Neural cell (in vitro differentiated cells): ENCODE measurements around the gene FGB. TPM values are rescaled to one million over a fixed set of nuclear protein-coding genes. Genes with fewer than 3 reads are reported as not detected.

ENCODE experiments used
- H2AFZ ChIP-seq: fragments of 200-600, 300-800 bp; sonication (generic), shearing (Covaris generic); 2 replicates; pipeline ENCODE4 v1.6.0; 2014; ENCODE audit warnings: low read depth, mild to moderate bottlenecking, antibody characterized with exemption, low read length, moderate library complexity
- H3F3A ChIP-seq: fragments of 200-600 bp; shearing (Covaris generic); 2 replicates; pipeline ENCODE4 v1.6.1; 2016; ENCODE audit warnings: mild to moderate bottlenecking, moderate library complexity, mixed read lengths, antibody characterized with exemption, low read length; ENCODE audit not compliant: insufficient read depth, poor library complexity, severe bottlenecking
- H3K27ac ChIP-seq: fragments of 200-600, 300-800 bp; sonication (generic), shearing (Covaris generic); 2 replicates; pipeline ENCODE4 v1.5.1; 2014; ENCODE audit warnings: mild to moderate bottlenecking, low read length, moderate library complexity
- H3K27me3 ChIP-seq: fragments of 300-800, 200-600 bp; sonication (generic), shearing (Covaris generic); 2 replicates; pipeline ENCODE4 v1.6.0; 2014; ENCODE audit warnings: mild to moderate bottlenecking, low read depth, low read length, moderate library complexity; ENCODE audit not compliant: insufficient read depth
- H3K36me3 ChIP-seq: fragments of 300-800, 200-600 bp; sonication (generic), shearing (Covaris generic); 2 replicates; pipeline ENCODE4 v1.5.1; 2014; ENCODE audit warnings: mild to moderate bottlenecking, antibody characterized with exemption, low read length, moderate library complexity; ENCODE audit not compliant: insufficient read depth
- H3K4me2 ChIP-seq: fragments of 300-800, 200-600 bp; sonication (generic), shearing (Covaris generic); 2 replicates; pipeline ENCODE4 v1.6.0; 2014; ENCODE audit warnings: mild to moderate bottlenecking, low read length
- H3K4me3 ChIP-seq: fragments of 300-800, 200-600 bp; sonication (generic), shearing (Covaris generic); 2 replicates; pipeline ENCODE4 v1.5.1; 2014; ENCODE audit warnings: mild to moderate bottlenecking, low read length, moderate library complexity
- H3K79me2 ChIP-seq: fragments of 200-600 bp; shearing (Covaris generic); replicated peaks from 2 replicates; pipeline ENCODE4 v1.6.0; 2014; ENCODE audit warnings: mild to moderate bottlenecking, low read length, moderate library complexity; ENCODE audit not compliant: insufficient read depth
- H3K9ac ChIP-seq: fragments of 300-800, 200-600 bp; sonication (generic), shearing (Covaris generic); 2 replicates; pipeline ENCODE4 v1.6.1; 2016; ENCODE audit warnings: mild to moderate bottlenecking, low read length, mixed read lengths
- H3K9me2 ChIP-seq: fragments of 200-600 bp; shearing (Covaris generic); 2 replicates; pipeline ENCODE4 v1.6.1; 2016; ENCODE audit warnings: mild to moderate bottlenecking, low read length, mixed read lengths; ENCODE audit not compliant: insufficient read depth
- H3K9me3 ChIP-seq: fragments of 200-600, 300-800 bp; sonication (generic), shearing (Covaris generic); 2 replicates; pipeline ENCODE4 v1.6.1; 2016; ENCODE audit warnings: mild to moderate bottlenecking, mixed run types, low read length, moderate library complexity, mixed read lengths
- H4K20me1 ChIP-seq: fragments of 200-600 bp; shearing (Covaris generic); 2 replicates; pipeline ENCODE4 v1.6.1; 2016; ENCODE audit warnings: mild to moderate bottlenecking, mixed run types; ENCODE audit not compliant: insufficient read depth
- EP300 ChIP-seq: fragments of 450-650 bp; conservative IDR thresholded peaks from 2 replicates; pipeline ENCODE4 v1.6.1; 2014; ENCODE audit warnings: antibody characterized with exemption, mild to moderate bottlenecking, moderate library complexity; ENCODE audit not compliant: poor library complexity, severe bottlenecking
- EZH2 ChIP-seq: fragments of 200-600, 300-800 bp; shearing (Covaris generic), sonication (generic); IDR thresholded peaks from 2 replicates; pipeline ENCODE4 v1.6.1; 2014; ENCODE audit warnings: antibody characterized with exemption, low read length, borderline replicate concordance, mild to moderate bottlenecking; ENCODE audit not compliant: insufficient read depth, poor library complexity, severe bottlenecking
- MXI1 ChIP-seq: fragments of 450-650 bp; conservative IDR thresholded peaks from 2 replicates; pipeline ENCODE4 v1.6.1; 2014; ENCODE audit warnings: antibody characterized with exemption, mild to moderate bottlenecking; ENCODE audit not compliant: poor library complexity, severe bottlenecking
- POLR2AphosphoS5 ChIP-seq: IDR thresholded peaks from 2 replicates; pipeline ENCODE4 v1.6.1; 2012
- RAD21 ChIP-seq: fragments of 450-650 bp; conservative IDR thresholded peaks from 2 replicates; pipeline ENCODE4 v1.6.1; 2014; ENCODE audit warnings: antibody characterized with exemption, mild to moderate bottlenecking, moderate library complexity
- SMC3 ChIP-seq: fragments of 450-650 bp; conservative IDR thresholded peaks from 2 replicates; pipeline ENCODE4 v1.6.1; 2014; ENCODE audit warnings: antibody characterized with exemption, mild to moderate bottlenecking, moderate library complexity; ENCODE audit not compliant: poor library complexity
- TAF1 ChIP-seq: IDR thresholded peaks from 2 replicates; pipeline ENCODE4 v1.6.1; 2012; ENCODE audit warnings: low read depth
- polyA plus RNA-seq: library from polyadenylated mRNA; depleted of rRNA; stranded (reverse); fragments of >200 nt; gene quantifications from 2 replicates; pipeline ENCODE4 v1.2.3, GENCODE V29; 2014
- TF ChIP-seq, protein P1 (sequence below): fragments of 450-650 bp; IDR thresholded peaks from 2 replicates; pipeline ENCODE4 v1.5.1; 2014; ENCODE audit warnings: antibody characterized with exemption, mild to moderate bottlenecking, moderate library complexity; ENCODE audit not compliant: poor library complexity, severe bottlenecking
- TF ChIP-seq, protein P2 (sequence below): IDR thresholded peaks from 2 replicates; pipeline ENCODE4 v1.6.1; 2012; ENCODE audit warnings: borderline replicate concordance

The FGB gene
- polyA plus RNA-seq, 1 donor from 2014 or later = not detected

DNA sequence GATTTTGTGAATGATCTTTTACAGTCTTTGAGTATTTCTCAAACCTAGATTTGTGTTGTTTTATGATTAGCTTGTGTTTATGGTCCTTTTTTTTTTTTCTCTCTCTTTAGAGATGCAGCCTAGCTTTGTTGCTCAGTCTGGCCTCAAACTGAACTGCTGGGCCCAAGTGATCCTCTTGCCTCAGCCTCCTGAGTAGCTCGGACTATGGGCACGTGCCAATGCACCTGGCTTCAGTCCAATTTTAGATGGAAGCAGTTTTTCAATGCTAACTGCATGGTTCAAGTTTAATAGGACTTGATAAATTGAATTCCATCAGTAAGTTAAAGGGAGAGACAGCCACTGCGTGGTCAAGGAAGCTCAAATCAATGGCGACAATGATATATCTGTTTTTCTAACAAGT, 53.5 kb downstream of the FGB start:
- no peaks in the 10 kb centered on the region for H3F3A ChIP-seq
- no peak overlapping the region for H3K4me2 ChIP-seq
- H3K9me2 ChIP-seq = no peaks in the 10 kb centered on the region
- no peak overlapping the region for H3K27ac ChIP-seq
- no peaks in the 10 kb centered on the region for H4K20me1 ChIP-seq
- H3K27me3 ChIP-seq = no peaks in the 10 kb centered on the region
- no peak overlapping the region for H2AFZ ChIP-seq
- no peaks in the 10 kb centered on the region for H3K79me2 ChIP-seq
- TF ChIP-seq, protein P1, sequence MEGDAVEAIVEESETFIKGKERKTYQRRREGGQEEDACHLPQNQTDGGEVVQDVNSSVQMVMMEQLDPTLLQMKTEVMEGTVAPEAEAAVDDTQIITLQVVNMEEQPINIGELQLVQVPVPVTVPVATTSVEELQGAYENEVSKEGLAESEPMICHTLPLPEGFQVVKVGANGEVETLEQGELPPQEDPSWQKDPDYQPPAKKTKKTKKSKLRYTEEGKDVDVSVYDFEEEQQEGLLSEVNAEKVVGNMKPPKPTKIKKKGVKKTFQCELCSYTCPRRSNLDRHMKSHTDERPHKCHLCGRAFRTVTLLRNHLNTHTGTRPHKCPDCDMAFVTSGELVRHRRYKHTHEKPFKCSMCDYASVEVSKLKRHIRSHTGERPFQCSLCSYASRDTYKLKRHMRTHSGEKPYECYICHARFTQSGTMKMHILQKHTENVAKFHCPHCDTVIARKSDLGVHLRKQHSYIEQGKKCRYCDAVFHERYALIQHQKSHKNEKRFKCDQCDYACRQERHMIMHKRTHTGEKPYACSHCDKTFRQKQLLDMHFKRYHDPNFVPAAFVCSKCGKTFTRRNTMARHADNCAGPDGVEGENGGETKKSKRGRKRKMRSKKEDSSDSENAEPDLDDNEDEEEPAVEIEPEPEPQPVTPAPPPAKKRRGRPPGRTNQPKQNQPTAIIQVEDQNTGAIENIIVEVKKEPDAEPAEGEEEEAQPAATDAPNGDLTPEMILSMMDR = no peak
- TF ChIP-seq POLR2AphosphoS5 (no peak), EP300 (no peak), TAF1 (no peak), EZH2 (no peak), MXI1 (no peak), SMC3 (no peak), RAD21 (no peak)
- TF ChIP-seq, protein P2, sequence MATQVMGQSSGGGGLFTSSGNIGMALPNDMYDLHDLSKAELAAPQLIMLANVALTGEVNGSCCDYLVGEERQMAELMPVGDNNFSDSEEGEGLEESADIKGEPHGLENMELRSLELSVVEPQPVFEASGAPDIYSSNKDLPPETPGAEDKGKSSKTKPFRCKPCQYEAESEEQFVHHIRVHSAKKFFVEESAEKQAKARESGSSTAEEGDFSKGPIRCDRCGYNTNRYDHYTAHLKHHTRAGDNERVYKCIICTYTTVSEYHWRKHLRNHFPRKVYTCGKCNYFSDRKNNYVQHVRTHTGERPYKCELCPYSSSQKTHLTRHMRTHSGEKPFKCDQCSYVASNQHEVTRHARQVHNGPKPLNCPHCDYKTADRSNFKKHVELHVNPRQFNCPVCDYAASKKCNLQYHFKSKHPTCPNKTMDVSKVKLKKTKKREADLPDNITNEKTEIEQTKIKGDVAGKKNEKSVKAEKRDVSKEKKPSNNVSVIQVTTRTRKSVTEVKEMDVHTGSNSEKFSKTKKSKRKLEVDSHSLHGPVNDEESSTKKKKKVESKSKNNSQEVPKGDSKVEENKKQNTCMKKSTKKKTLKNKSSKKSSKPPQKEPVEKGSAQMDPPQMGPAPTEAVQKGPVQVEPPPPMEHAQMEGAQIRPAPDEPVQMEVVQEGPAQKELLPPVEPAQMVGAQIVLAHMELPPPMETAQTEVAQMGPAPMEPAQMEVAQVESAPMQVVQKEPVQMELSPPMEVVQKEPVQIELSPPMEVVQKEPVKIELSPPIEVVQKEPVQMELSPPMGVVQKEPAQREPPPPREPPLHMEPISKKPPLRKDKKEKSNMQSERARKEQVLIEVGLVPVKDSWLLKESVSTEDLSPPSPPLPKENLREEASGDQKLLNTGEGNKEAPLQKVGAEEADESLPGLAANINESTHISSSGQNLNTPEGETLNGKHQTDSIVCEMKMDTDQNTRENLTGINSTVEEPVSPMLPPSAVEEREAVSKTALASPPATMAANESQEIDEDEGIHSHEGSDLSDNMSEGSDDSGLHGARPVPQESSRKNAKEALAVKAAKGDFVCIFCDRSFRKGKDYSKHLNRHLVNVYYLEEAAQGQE = no peak
- no peaks in the 10 kb centered on the region for H3K9me3 ChIP-seq
- H3K36me3 ChIP-seq = no peaks in the 10 kb centered on the region
- no peak overlapping the region for H3K9ac ChIP-seq
- H3K4me3 ChIP-seq = no peak overlapping the region

DNA sequence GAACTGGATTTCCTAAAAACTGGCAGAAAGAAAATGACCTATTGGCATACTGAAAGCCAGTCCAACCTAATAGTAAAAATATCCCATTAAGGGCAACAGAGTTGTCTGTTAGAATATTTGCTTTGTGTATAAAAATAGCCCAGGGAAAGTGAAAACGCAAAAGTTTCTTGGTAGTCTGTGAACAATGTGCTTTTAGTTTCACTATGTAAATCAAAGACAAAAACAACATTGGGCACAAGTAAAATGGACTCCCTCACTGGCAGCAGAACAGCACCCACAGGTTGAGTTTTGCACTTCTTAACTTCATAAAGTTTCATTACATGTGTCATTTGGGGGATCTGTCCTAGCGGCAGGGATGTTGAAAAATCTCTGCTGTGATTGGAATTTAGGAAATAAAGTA, 53.9 kb downstream of the FGB start:
- no peak for TF ChIP-seq EP300
- no peak for TF ChIP-seq POLR2AphosphoS5
- no peak for TF ChIP-seq EZH2
- TF ChIP-seq TAF1 = no peak
- no peak for TF ChIP-seq RAD21
- TF ChIP-seq, protein P2 = no peak
- TF ChIP-seq SMC3 = no peak
- TF ChIP-seq, protein P1 = no peak
- TF ChIP-seq MXI1 = no peak
- Histone ChIP-seq H3K9me2 (no peaks in the 10 kb centered on the region), H3K4me2 (no peak overlapping the region), H3K27me3 (no peaks in the 10 kb centered on the region), H3K36me3 (no peaks in the 10 kb centered on the region), H3K9ac (no peak overlapping the region), H3K27ac (no peak overlapping the region), H4K20me1 (no peaks in the 10 kb centered on the region), H3K9me3 (no peaks in the 10 kb centered on the region), H2AFZ (no peak overlapping the region), H3K4me3 (no peak overlapping the region), H3F3A (no peaks in the 10 kb centered on the region), H3K79me2 (no peaks in the 10 kb centered on the region)
